Measurements from ENCODE around the gene MAPK12. TPM values are rescaled to one million over a fixed set of nuclear protein-coding genes. Genes with fewer than 3 reads are reported as not detected.
A peak's percentile ranks its signal among the peaks of the same experiment; 100 is the strongest.

MAPK12 gene
- total and polyA plus RNA-seq, 4 donors, result 0.83 to 2.8 (median 1.9) TPM

DNA sequence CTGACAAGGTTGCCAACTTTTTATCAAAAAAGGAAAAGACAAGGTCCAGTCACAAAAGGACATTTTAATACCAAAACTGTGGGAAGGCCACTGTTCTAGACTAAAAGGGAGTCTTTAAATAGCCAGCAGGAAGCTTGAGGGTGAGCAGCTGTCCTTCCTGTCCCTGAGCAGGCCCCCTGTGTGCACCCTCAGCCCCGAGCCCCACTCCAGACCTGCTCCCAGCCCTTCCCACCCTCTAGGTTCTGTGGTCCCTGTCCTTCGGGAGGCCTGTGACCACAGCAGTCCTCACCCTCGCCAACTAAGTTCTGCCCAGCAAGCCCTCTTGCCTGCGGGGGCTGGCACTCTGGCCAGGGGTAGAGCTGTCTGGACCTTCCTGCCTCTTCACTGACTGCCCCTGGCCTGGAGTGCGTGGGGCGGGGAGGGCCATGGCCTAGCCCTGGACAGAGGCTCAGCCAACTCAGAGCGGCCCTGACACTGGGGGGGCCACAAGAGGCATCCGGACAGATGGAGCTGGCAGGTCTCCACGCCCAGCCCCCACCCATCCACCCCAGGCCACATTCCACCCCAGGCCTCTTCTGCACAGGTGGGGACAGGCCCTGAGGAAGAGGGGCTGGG lies 47.6 kb upstream of the MAPK12 start:
- H3K4me1 ChIP-seq (ENCODE audit: control insufficient read depth in 4 of 4, insufficient read depth in 4 of 4, low read length in 3 of 4), result peaks cover 3 to 41% (median 20%) of the 10 kb centered on the region in 4 donors

GRCh38 chr22:50308597-50308935 lies 47.1 kb upstream of the MAPK12 start:
- H3K9ac ChIP-seq (ENCODE audit: low read depth in 1 of 2, low read length in 2 of 2), result no peak overlapping the region
- no peak overlapping the region for H3K4me3 ChIP-seq (ENCODE audit: low read depth in 1 of 3, low read length in 3 of 3)
- WGBS, result 61% methylated on average over 7 of the region's 7 CpGs
- TF ChIP-seq, protein P1, sequence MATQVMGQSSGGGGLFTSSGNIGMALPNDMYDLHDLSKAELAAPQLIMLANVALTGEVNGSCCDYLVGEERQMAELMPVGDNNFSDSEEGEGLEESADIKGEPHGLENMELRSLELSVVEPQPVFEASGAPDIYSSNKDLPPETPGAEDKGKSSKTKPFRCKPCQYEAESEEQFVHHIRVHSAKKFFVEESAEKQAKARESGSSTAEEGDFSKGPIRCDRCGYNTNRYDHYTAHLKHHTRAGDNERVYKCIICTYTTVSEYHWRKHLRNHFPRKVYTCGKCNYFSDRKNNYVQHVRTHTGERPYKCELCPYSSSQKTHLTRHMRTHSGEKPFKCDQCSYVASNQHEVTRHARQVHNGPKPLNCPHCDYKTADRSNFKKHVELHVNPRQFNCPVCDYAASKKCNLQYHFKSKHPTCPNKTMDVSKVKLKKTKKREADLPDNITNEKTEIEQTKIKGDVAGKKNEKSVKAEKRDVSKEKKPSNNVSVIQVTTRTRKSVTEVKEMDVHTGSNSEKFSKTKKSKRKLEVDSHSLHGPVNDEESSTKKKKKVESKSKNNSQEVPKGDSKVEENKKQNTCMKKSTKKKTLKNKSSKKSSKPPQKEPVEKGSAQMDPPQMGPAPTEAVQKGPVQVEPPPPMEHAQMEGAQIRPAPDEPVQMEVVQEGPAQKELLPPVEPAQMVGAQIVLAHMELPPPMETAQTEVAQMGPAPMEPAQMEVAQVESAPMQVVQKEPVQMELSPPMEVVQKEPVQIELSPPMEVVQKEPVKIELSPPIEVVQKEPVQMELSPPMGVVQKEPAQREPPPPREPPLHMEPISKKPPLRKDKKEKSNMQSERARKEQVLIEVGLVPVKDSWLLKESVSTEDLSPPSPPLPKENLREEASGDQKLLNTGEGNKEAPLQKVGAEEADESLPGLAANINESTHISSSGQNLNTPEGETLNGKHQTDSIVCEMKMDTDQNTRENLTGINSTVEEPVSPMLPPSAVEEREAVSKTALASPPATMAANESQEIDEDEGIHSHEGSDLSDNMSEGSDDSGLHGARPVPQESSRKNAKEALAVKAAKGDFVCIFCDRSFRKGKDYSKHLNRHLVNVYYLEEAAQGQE (IDR thresholded peaks at IDR 0.05), result no peak
- TF ChIP-seq NR2F2 (IDR thresholded peaks at IDR 0.05) (peak; percentile 29), RAD21 (IDR thresholded peaks at IDR 0.05) (no peak), HNF4G (IDR thresholded peaks at IDR 0.05) (no peak)
- TF ChIP-seq, protein P2, sequence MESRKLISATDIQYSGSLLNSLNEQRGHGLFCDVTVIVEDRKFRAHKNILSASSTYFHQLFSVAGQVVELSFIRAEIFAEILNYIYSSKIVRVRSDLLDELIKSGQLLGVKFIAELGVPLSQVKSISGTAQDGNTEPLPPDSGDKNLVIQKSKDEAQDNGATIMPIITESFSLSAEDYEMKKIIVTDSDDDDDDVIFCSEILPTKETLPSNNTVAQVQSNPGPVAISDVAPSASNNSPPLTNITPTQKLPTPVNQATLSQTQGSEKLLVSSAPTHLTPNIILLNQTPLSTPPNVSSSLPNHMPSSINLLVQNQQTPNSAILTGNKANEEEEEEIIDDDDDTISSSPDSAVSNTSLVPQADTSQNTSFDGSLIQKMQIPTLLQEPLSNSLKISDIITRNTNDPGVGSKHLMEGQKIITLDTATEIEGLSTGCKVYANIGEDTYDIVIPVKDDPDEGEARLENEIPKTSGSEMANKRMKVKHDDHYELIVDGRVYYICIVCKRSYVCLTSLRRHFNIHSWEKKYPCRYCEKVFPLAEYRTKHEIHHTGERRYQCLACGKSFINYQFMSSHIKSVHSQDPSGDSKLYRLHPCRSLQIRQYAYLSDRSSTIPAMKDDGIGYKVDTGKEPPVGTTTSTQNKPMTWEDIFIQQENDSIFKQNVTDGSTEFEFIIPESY (IDR thresholded peaks at IDR 0.05), result no peak
- peaks cover 8 to 46% (median 25%) of the 10 kb centered on the region in 4 donors for H3K4me1 ChIP-seq (ENCODE audit: control insufficient read depth in 4 of 4, insufficient read depth in 4 of 4, low read length in 3 of 4)
- DNase-seq (ENCODE audit: low spot score), result no peak
- H3K27me3 ChIP-seq (ENCODE audit: control insufficient read depth in 4 of 4, insufficient read depth in 4 of 4, low read length in 3 of 4), result no peaks in the 10 kb centered on the region
- no peaks in the 10 kb centered on the region for H3K9me3 ChIP-seq (ENCODE audit: control insufficient read depth in 4 of 4, low read length in 3 of 4)
- H3K36me3 ChIP-seq (ENCODE audit: control insufficient read depth in 4 of 4, insufficient read depth in 3 of 4, low read depth in 1 of 4, low read length in 3 of 4), result no peaks in the 10 kb centered on the region
- H3K27ac ChIP-seq (ENCODE audit: low read depth in 1 of 2, low read length in 2 of 2), result peak overlapping the region; percentile 66 to 77

More for the DNA sequence above, 47.6 kb upstream of the MAPK12 start:
- Histone ChIP-seq H3K27ac (ENCODE audit: low read depth in 1 of 2, low read length in 2 of 2) (peak overlapping the region; percentile 66 to 71), H3K36me3 (ENCODE audit: control insufficient read depth in 4 of 4, insufficient read depth in 3 of 4, low read depth in 1 of 4, low read length in 3 of 4) (no peaks in the 10 kb centered on the region), H3K4me3 (ENCODE audit: low read depth in 1 of 3, low read length in 3 of 3) (no peak overlapping the region), H3K27me3 (ENCODE audit: control insufficient read depth in 4 of 4, insufficient read depth in 4 of 4, low read length in 3 of 4) (no peaks in the 10 kb centered on the region), H3K9ac (ENCODE audit: low read depth in 1 of 2, low read length in 2 of 2) (no peak overlapping the region), H3K9me3 (ENCODE audit: control insufficient read depth in 4 of 4, low read length in 3 of 4) (no peaks in the 10 kb centered on the region)
- WGBS, result 69% methylated on average over 9 of the region's 9 CpGs
- no peak for TF ChIP-seq HNF4A (conservative IDR thresholded peaks at IDR 0.05)
- TF ChIP-seq RXRA (IDR thresholded peaks at IDR 0.05), result no peak
- TF ChIP-seq FOXA1 (IDR thresholded peaks at IDR 0.05), result no peak
- TF ChIP-seq TAF1 (conservative IDR thresholded peaks at IDR 0.05), result no peak
- no peak for TF ChIP-seq MAX (IDR thresholded peaks at IDR 0.05)
- TF ChIP-seq, protein P3, sequence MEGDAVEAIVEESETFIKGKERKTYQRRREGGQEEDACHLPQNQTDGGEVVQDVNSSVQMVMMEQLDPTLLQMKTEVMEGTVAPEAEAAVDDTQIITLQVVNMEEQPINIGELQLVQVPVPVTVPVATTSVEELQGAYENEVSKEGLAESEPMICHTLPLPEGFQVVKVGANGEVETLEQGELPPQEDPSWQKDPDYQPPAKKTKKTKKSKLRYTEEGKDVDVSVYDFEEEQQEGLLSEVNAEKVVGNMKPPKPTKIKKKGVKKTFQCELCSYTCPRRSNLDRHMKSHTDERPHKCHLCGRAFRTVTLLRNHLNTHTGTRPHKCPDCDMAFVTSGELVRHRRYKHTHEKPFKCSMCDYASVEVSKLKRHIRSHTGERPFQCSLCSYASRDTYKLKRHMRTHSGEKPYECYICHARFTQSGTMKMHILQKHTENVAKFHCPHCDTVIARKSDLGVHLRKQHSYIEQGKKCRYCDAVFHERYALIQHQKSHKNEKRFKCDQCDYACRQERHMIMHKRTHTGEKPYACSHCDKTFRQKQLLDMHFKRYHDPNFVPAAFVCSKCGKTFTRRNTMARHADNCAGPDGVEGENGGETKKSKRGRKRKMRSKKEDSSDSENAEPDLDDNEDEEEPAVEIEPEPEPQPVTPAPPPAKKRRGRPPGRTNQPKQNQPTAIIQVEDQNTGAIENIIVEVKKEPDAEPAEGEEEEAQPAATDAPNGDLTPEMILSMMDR (IDR thresholded peaks at IDR 0.05; ENCODE audit: low read depth, low read length, missing input control), result no peak
- no peak for TF ChIP-seq YY1 (IDR thresholded peaks at IDR 0.05)
- TF ChIP-seq EGR1 (IDR thresholded peaks at IDR 0.05; ENCODE audit: low read depth in 2 of 2), result no peak
- no peak for DNase-seq (ENCODE audit: low spot score)

Data from liver (tissue), 9 donors.